ENCODE measurements around the gene PTPN12. TPM values are rescaled to one million over a fixed set of nuclear protein-coding genes. Genes with fewer than 3 reads are reported as not detected.

The PTPN12 gene
- polyA plus RNA-seq, 4 donors: 14.3 to 39.1 (median 21.9) TPM

DNA sequence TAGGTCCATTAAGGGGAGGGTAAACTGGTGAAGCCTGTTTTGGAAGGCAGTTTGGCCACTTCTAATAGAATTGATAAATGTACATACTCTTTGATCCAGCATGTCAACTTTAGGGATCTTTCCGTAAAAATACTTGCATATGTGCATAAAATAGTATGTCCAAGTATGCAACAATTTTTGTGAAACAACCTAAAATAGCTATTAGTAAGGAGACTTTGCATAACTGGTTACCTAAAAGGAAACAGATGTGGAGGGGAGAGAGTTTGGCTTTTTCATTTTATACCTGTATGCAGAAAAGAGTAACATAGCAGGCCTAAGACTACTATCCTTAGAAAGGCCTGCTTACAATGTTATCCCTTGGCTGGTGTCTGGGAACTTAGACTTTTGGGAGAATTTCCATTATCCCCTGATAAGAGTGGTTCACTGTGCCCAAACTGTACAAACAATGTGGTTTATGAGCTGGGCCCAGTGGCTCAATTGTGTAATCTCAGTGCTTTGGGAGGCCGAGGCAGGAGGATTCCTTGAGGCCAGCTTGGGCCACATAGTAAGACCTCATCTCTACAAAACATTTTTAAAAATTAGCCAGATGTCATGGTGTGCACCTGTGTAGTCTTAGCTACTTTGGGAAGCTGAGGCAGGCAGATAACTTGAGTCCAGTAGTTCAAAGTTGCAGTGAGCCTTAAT is 21.3 kb downstream of the PTPN12 start:
- no peak for DNase-seq
- no peak for FAIRE-seq
- H3K4me3 ChIP-seq (ENCODE audit: low read depth in 1 of 3, low read length in 3 of 3): no peak overlapping the region
- peaks cover 0 to 2% (median 0%) of the 10 kb centered on the region in 3 donors for H3K4me1 ChIP-seq (ENCODE audit: control insufficient read depth in 3 of 3, insufficient read depth in 2 of 3, low read depth in 1 of 3, low read length in 2 of 3)
- no peaks in the 10 kb centered on the region for H3K9me3 ChIP-seq (ENCODE audit: control insufficient read depth in 2 of 2, insufficient read depth in 1 of 2, low read depth in 1 of 2, low read length in 1 of 2)
- 77 to 85% (median 82%) methylated on average over 2 of the region's 2 CpGs for WGBS, 3 donors
- H3K36me3 ChIP-seq (ENCODE audit: control insufficient read depth in 3 of 3, insufficient read depth in 2 of 3, low read depth in 1 of 3, low read length in 3 of 3): peaks cover 0 to 11% (median 1%) of the 10 kb centered on the region in 3 donors
- H3K27ac ChIP-seq (ENCODE audit: low read depth in 1 of 3, low read length in 2 of 3): no peak overlapping the region
- H3K27me3 ChIP-seq (ENCODE audit: control insufficient read depth in 3 of 3, insufficient read depth in 3 of 3, low read length in 3 of 3): no peaks in the 10 kb centered on the region

DNA sequence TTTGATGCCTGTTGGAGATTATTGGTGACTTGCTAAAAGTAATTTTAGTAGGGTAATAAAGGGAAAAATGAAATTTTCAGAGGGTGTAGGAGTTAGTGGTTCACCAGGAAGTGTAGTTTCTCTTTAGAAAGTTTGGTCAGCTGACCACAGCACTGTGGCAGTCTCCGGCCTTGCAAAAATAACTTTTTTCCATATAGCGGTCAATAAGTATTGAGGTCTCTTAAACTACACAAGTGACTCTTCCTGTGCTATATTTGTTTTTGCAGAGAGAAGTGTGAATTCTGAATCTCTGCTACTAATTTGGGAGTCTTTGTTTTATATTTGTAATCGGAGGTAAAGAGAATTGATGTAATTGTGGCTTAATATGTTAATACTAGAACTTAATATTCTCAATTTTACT is 24.3 kb downstream of the PTPN12 start:
- Histone ChIP-seq H3K27me3 (ENCODE audit: control insufficient read depth in 3 of 3, insufficient read depth in 3 of 3, low read length in 3 of 3) (no peaks in the 10 kb centered on the region), H3K4me3 (ENCODE audit: low read depth in 1 of 3, low read length in 3 of 3) (no peak overlapping the region), H3K9me3 (ENCODE audit: control insufficient read depth in 2 of 2, insufficient read depth in 1 of 2, low read depth in 1 of 2, low read length in 1 of 2) (no peaks in the 10 kb centered on the region), H3K4me1 (ENCODE audit: control insufficient read depth in 3 of 3, insufficient read depth in 2 of 3, low read depth in 1 of 3, low read length in 2 of 3) (peaks cover 0 to 2% (median 0%) of the 10 kb centered on the region in 3 donors), H3K27ac (ENCODE audit: low read depth in 1 of 3, low read length in 2 of 3) (no peak overlapping the region), H3K36me3 (ENCODE audit: control insufficient read depth in 3 of 3, insufficient read depth in 2 of 3, low read depth in 1 of 3, low read length in 3 of 3) (peaks cover 0 to 5% (median 1%) of the 10 kb centered on the region in 3 donors)
- WGBS, 3 donors: 47 to 68% (median 62%) methylated on average over 3 of the region's 3 CpGs
- no peak for DNase-seq
- no peak for FAIRE-seq

DNA sequence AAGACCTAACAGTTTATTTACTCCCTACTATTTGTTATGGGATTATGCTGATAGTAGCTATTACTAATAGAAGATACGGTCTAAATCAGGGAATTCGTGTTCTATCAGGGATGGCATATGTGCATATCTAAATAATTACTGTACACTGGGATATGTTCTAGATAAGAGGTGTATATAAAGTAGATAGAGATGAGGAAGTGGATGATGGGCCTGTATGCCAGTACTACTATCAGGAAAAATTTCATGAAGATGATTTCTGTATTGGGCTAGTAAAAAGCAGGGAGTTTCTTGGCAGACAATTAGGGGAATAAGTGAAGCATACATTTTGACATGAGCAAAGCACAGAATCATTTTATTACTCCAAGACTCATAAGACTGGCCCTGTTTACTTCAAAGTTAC is 26.2 kb downstream of the PTPN12 start:
- peaks cover 0 to 1% (median 0%) of the 10 kb centered on the region in 3 donors for H3K36me3 ChIP-seq (ENCODE audit: control insufficient read depth in 3 of 3, insufficient read depth in 2 of 3, low read depth in 1 of 3, low read length in 3 of 3)
- peaks cover 0 to 2% (median 0%) of the 10 kb centered on the region in 3 donors for H3K4me1 ChIP-seq (ENCODE audit: control insufficient read depth in 3 of 3, insufficient read depth in 2 of 3, low read depth in 1 of 3, low read length in 2 of 3)
- no peak overlapping the region for H3K27ac ChIP-seq (ENCODE audit: low read depth in 1 of 3, low read length in 2 of 3)
- WGBS, 3 donors: 16 to 57% (median 28%) methylated on average over 2 of the region's 2 CpGs
- H3K4me3 ChIP-seq (ENCODE audit: low read depth in 1 of 3, low read length in 3 of 3): no peak overlapping the region
- FAIRE-seq: no peak
- peak in 1 of 2 donors; percentile 9 for DNase-seq
- no peaks in the 10 kb centered on the region for H3K9me3 ChIP-seq (ENCODE audit: control insufficient read depth in 2 of 2, insufficient read depth in 1 of 2, low read depth in 1 of 2, low read length in 1 of 2)
- H3K27me3 ChIP-seq (ENCODE audit: control insufficient read depth in 3 of 3, insufficient read depth in 3 of 3, low read length in 3 of 3): no peaks in the 10 kb centered on the region

DNA sequence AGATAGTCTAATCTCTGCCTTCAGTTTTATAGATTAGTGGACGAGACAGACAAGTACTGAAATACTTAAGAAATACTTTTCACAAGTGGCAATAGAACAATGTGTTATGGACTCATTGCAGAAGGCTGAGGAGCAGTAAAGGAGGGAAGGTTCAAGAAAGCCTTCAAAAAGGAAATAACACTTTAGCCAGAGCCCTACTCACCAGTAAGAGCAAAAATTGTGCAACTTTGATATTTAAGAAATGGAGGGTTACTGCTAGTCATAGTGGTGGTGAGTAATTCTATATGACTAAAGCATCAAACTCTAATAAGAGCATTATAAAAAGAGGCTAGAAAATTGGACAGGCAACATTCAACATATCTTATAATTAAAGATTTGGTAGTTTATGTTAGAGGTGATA is 28.8 kb downstream of the PTPN12 start:
- FAIRE-seq: no peak

DNA sequence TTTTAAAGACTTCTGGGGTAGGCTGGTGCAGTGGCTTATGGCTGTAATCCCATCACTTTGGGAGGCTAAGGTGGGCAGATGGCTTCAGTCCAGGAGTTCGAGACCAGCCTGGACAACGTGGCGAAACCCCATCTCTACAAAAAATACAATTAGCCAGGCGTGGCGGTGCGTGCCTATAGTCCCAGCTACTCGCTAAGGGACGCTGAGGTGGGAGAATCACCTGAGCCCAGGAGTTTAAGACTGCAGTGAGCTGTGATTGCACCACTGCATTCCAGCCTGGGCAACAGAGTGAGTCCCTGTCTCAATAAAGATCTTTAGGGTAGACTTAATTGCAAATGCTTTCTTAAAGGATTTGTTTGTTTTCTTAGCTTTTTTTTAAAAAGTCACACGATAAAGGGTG is 29.3 kb downstream of the PTPN12 start:
- Histone ChIP-seq H3K27ac (ENCODE audit: low read depth in 1 of 3, low read length in 2 of 3) (no peak overlapping the region), H3K27me3 (ENCODE audit: control insufficient read depth in 3 of 3, insufficient read depth in 3 of 3, low read length in 3 of 3) (no peaks in the 10 kb centered on the region), H3K4me3 (ENCODE audit: low read depth in 1 of 3, low read length in 3 of 3) (no peak overlapping the region), H3K4me1 (ENCODE audit: control insufficient read depth in 3 of 3, insufficient read depth in 2 of 3, low read depth in 1 of 3, low read length in 2 of 3) (no peaks in the 10 kb centered on the region), H3K36me3 (ENCODE audit: control insufficient read depth in 3 of 3, insufficient read depth in 2 of 3, low read depth in 1 of 3, low read length in 3 of 3) (peaks cover 0 to 9% (median 0%) of the 10 kb centered on the region in 3 donors), H3K9me3 (ENCODE audit: control insufficient read depth in 2 of 2, insufficient read depth in 1 of 2, low read depth in 1 of 2, low read length in 1 of 2) (no peaks in the 10 kb centered on the region)
- no peak for FAIRE-seq
- 91 to 94% (median 92%) methylated on average over 9 of the region's 9 CpGs for WGBS, 3 donors
- no peak for DNase-seq

More for the DNA sequence above, 28.8 kb downstream of the PTPN12 start:
- Histone ChIP-seq H3K27me3 (ENCODE audit: control insufficient read depth in 3 of 3, insufficient read depth in 3 of 3, low read length in 3 of 3) (no peaks in the 10 kb centered on the region), H3K27ac (ENCODE audit: low read depth in 1 of 3, low read length in 2 of 3) (no peak overlapping the region), H3K4me1 (ENCODE audit: control insufficient read depth in 3 of 3, insufficient read depth in 2 of 3, low read depth in 1 of 3, low read length in 2 of 3) (no peaks in the 10 kb centered on the region), H3K9me3 (ENCODE audit: control insufficient read depth in 2 of 2, insufficient read depth in 1 of 2, low read depth in 1 of 2, low read length in 1 of 2) (no peaks in the 10 kb centered on the region), H3K36me3 (ENCODE audit: control insufficient read depth in 3 of 3, insufficient read depth in 2 of 3, low read depth in 1 of 3, low read length in 3 of 3) (peaks cover 0 to 9% (median 0%) of the 10 kb centered on the region in 3 donors), H3K4me3 (ENCODE audit: low read depth in 1 of 3, low read length in 3 of 3) (no peak overlapping the region)
- WGBS, 3 donors: 22 to 56% (median 26%) methylated on average over 1 of the region's 1 CpG
- DNase-seq: no peak

DNA sequence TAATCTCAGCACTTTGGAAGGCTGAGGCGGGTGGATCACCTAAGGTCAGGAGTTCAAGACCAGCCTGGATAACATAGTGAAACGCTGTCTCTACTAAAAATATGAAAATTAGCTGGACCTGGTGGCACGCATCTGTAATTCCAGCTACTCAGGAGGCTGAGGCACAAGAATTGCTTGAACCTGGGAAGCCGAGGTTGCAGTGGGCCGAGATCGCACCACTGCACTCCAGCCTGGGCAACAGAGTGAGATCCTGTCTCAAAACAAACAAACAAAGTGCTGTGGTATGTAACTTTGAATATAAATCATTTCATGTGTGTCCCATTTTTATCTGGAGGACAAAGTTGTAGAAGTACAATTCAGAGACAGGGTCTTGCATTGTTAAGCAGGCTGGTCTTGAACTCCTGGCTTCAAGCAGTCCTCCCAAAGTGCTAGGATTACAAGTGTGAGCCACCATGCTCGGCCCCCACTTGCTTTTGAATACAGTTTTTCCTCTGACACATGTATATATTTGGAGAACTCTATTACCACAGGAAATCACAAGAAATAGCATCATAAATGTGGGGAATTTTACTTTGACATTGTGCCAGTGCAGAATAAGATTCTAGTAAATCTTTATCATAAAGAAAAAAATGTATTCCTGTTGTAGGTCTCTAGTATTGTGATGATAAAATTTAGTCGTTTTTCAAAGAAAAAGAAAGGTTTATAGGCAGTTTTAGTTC is 32.6 kb downstream of the PTPN12 start:
- Histone ChIP-seq H3K9me3 (ENCODE audit: control insufficient read depth in 2 of 2, insufficient read depth in 1 of 2, low read depth in 1 of 2, low read length in 1 of 2) (no peaks in the 10 kb centered on the region), H3K36me3 (ENCODE audit: control insufficient read depth in 3 of 3, insufficient read depth in 2 of 3, low read depth in 1 of 3, low read length in 3 of 3) (peaks cover 0 to 15% (median 2%) of the 10 kb centered on the region in 3 donors), H3K27me3 (ENCODE audit: control insufficient read depth in 3 of 3, insufficient read depth in 3 of 3, low read length in 3 of 3) (no peaks in the 10 kb centered on the region), H3K27ac (ENCODE audit: low read depth in 1 of 3, low read length in 2 of 3) (peak overlapping the region in 1 of 3 donors; percentile 14), H3K4me1 (ENCODE audit: control insufficient read depth in 3 of 3, insufficient read depth in 2 of 3, low read depth in 1 of 3, low read length in 2 of 3) (no peaks in the 10 kb centered on the region), H3K4me3 (ENCODE audit: low read depth in 1 of 3, low read length in 3 of 3) (no peak overlapping the region)
- FAIRE-seq: no peak
- DNase-seq: no peak
- 88 to 90% (median 90%) methylated on average over 8 of the region's 8 CpGs for WGBS, 3 donors

DNA sequence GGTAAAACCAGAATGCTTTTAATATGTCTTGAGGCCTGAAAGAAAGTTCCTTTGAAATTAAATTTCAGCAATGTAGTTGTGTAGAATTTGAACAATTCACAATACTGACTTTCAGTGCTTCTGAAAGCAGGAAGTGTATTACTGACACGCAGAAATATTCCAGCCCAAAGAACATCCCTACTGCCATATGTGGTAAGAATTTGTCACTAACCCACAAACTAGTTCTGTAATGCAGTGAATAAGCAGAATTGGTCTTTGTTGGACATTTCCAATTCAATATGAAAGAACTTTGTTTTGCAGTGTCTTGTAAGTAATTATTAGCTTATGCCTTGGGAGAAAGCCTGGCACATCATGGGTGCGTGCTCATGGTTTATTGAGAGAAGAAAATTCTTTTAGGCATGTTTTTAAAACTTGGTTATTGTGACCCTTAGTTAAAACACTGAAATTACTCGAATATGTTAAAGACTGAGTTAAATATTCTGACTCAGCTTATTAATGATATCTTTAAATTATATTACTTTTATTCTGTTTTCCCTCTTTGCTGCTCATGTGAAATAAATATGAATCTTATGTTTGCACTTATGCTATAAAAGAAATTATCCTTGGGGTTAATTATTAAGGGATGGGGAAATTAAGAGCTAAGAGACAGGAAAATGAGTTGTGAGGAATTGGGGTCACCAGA is 33.4 kb downstream of the PTPN12 start:
- WGBS, 3 donors: 82 to 85% (median 84%) methylated on average over 3 of the region's 3 CpGs
- Histone ChIP-seq H3K4me1 (ENCODE audit: control insufficient read depth in 3 of 3, insufficient read depth in 2 of 3, low read depth in 1 of 3, low read length in 2 of 3) (no peaks in the 10 kb centered on the region), H3K27ac (ENCODE audit: low read depth in 1 of 3, low read length in 2 of 3) (no peak overlapping the region), H3K27me3 (ENCODE audit: control insufficient read depth in 3 of 3, insufficient read depth in 3 of 3, low read length in 3 of 3) (no peaks in the 10 kb centered on the region), H3K9me3 (ENCODE audit: control insufficient read depth in 2 of 2, insufficient read depth in 1 of 2, low read depth in 1 of 2, low read length in 1 of 2) (no peaks in the 10 kb centered on the region), H3K4me3 (ENCODE audit: low read depth in 1 of 3, low read length in 3 of 3) (no peak overlapping the region), H3K36me3 (ENCODE audit: control insufficient read depth in 3 of 3, insufficient read depth in 2 of 3, low read depth in 1 of 3, low read length in 3 of 3) (peaks cover 2 to 20% (median 3%) of the 10 kb centered on the region in 3 donors)
- DNase-seq (no peak), FAIRE-seq (no peak)

DNA sequence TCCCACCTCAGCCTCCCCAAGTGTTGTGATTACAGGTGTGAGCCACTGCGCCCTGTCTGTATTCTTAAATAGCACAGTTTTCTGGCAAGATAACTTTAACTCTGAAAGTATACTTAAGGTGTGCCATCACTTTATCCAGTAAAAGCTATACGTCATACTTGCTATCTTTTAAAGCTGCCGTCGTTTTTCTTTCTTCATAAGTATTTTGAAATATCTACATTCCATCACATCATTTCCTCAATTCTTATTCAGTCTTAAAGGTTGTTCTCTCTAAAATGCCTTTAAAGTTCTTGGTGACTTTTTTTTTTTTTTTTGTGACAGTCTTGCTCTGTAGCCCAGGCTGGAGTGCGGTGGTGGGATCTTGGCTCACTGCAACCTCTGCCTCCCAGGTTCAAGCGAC is 34.7 kb downstream of the PTPN12 start:
- Histone ChIP-seq H3K36me3 (ENCODE audit: control insufficient read depth in 3 of 3, insufficient read depth in 2 of 3, low read depth in 1 of 3, low read length in 3 of 3) (peaks cover 2 to 26% (median 3%) of the 10 kb centered on the region in 3 donors), H3K9me3 (ENCODE audit: control insufficient read depth in 2 of 2, insufficient read depth in 1 of 2, low read depth in 1 of 2, low read length in 1 of 2) (no peaks in the 10 kb centered on the region), H3K27me3 (ENCODE audit: control insufficient read depth in 3 of 3, insufficient read depth in 3 of 3, low read length in 3 of 3) (no peaks in the 10 kb centered on the region), H3K27ac (ENCODE audit: low read depth in 1 of 3, low read length in 2 of 3) (no peak overlapping the region), H3K4me3 (ENCODE audit: low read depth in 1 of 3, low read length in 3 of 3) (no peak overlapping the region), H3K4me1 (ENCODE audit: control insufficient read depth in 3 of 3, insufficient read depth in 2 of 3, low read depth in 1 of 3, low read length in 2 of 3) (no peaks in the 10 kb centered on the region)
- 92 to 98% (median 93%) methylated on average over 6 of the region's 6 CpGs for WGBS, 3 donors
- FAIRE-seq (no peak), DNase-seq (no peak)

Data from small intestine (tissue), 7 donors.